SHP77 treated with DMSO at 0.1 percent for 48 hours (cell line): Measurements from ENCODE around the gene SLC22A12.
"Not testable (repeated sequence)": the region's sequence is repeated elsewhere in the genome, so short reads cannot be mapped to it uniquely, and the experiment has no call there.

Experiments
- DNase-seq: peaks from one replicate; lab custom pipeline; 2025; lab: John Stamatoyannopoulos, UW

Gene SLC22A12

DNA sequence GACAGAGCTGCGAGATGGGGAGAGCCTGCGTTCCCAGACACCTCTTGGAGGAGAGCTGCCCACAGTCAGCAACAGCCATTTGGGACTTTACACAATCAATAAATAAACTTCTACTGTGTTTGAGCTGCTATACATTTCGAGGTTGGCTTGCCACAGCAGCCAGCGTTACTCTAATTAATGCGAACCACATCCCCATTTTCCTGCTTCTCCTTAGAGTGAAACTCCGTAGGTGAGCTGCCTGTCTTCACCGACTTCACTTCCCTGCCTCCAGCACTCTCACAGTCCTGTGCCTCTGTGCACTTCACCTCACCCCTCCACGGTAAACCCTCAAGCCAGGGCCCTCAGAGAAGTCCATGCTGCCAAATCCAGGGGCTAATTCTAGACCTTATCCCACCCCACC, 5.9 kb upstream of the SLC22A12 start:
- DNase-seq: no peak

DNA sequence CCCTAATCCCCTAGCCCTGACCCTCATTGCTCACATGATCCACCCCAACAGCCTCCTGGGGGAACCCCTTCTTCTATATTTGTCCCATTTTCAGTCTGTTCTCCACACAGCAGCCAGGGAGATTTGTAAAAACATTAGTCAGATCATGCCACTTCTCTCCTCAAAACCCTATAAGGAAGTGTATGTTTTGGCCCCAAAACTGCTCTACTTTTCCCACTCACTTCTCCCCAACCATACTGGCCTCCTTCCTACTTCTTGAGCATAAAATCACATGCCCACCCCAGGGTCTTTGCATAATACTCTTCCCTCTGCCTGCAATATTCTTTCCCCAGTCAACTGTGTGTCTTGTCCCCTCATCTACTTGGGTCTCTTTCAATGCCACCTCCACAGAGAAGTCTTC, 4.7 kb upstream of the SLC22A12 start:
- no peak for DNase-seq

DNA sequence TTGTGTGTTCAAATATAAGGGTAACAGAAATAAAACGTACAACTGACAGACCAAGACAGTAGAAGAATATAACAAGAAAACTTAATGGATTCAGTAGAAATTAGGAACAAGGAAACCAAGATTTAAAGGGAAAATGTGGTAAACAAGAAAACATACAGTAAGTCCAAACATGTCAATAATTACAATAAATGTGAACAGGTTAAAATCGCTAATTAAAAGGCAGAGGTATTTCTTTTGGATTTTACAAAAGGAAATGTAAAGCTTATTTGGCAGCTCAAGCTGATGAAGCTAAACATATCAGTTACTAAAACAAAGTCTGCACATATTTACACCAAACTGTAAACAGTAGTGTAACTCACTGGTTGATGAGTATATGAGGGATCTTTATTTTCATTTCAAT, 2.3 kb upstream of the SLC22A12 start:
- no peak for DNase-seq

DNA sequence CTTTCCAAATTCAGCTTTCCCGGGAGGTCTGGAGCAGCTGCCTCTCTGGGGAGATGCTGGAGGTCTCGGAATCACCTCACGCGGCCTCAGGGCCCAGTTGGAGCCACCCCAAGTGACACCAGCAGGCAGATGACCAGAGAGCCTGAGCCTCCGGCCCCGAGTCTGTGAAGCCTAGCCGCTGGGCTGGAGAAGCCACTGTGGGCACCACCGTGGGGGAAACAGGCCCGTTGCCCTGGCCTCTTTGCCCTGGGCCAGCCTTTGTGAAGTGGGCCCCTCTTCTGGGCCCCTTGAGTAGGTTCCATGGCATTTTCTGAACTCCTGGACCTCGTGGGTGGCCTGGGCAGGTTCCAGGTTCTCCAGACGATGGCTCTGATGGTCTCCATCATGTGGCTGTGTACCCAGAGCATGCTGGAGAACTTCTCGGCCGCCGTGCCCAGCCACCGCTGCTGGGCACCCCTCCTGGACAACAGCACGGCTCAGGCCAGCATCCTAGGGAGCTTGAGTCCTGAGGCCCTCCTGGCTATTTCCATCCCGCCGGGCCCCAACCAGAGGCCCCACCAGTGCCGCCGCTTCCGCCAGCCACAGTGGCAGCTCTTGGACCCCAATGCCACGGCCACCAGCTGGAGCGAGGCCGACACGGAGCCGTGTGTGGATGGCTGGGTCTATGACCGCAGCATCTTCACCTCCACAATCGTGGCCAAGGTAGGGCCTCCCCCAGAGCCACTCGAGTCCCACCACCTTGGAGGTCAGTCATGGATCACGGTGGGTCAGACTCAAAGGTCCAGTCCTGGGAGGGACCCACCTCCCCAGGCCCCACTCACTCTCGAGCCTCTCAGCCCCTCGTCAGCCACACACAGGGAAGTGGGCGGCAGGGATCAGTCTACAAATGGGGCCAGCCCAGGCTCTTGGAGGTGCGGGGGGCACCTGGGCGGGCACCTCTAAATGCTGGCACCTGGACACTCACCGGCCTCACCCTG, 525 bp downstream of the SLC22A12 start:
- no peak for DNase-seq

DNA sequence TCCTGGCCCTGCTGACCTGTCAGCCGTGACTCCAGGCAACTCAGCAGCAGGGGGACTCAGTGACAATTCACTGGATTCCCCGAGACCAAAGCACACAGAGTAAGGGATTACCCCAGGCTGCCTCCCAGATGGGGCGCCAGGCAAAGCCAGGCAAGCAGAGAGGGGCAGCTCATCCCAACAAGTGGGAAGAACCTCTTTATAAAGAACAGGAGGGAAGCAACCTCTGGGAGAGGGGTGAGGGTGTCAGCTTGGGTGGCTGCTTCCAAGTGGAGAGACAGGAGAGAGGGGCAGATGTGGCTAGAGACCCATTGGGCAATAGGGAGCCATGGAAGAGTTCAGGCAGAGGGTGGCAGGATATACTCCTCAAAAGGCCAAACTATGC, 1.2 kb downstream of the SLC22A12 start:
- DNase-seq: no peak

DNA sequence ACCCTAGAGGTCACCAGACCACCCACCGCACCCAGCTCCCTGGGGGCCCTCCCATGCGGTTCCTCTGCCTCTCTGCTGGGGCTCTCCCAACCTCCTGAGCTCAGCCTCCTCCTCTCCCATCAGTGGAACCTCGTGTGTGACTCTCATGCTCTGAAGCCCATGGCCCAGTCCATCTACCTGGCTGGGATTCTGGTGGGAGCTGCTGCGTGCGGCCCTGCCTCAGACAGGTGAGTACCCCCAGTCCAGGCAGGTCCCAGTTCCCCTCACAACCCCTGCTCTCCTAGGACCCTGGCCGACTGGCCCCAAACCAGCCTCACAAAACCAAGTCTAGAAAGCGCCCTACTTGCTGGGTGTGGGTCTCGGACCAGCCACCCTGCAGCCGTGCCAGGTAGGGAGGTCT, 1.6 kb downstream of the SLC22A12 start:
- DNase-seq: no peak

DNA sequence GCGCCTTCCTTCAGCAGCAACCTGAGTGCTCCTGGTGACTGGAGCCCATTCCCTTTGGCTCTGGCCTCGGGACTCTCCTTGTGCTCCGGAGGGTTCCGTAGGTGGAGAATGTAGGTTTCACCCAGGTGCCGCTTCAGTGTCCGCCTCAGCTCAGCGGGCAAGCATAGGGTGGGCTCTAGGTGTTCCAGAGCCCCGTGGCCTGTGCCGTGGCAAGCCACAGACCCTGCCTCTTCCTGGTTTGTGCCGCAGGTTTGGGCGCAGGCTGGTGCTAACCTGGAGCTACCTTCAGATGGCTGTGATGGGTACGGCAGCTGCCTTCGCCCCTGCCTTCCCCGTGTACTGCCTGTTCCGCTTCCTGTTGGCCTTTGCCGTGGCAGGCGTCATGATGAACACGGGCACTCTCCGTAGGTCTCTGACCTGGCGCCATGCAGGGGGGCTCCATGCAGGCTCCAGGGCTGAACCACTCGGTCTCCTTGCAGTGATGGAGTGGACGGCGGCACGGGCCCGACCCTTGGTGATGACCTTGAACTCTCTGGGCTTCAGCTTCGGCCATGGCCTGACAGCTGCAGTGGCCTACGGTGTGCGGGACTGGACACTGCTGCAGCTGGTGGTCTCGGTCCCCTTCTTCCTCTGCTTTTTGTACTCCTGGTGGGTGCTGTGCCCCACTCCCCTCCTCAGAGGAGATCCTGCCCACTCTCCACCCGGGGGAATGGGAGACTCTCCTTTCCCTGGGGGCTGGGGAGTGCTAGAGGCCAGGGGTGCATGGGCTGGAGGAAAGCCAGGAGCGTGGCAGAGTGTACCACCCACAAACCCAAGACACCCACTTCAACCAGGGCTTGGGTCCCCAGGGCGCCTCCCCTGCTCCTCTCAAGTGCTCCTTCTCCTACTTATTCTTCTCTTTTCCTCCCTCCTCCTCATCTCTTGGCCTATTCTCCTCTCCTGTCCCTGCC, 2.4 kb downstream of the SLC22A12 start:
- DNase-seq: no peak

DNA sequence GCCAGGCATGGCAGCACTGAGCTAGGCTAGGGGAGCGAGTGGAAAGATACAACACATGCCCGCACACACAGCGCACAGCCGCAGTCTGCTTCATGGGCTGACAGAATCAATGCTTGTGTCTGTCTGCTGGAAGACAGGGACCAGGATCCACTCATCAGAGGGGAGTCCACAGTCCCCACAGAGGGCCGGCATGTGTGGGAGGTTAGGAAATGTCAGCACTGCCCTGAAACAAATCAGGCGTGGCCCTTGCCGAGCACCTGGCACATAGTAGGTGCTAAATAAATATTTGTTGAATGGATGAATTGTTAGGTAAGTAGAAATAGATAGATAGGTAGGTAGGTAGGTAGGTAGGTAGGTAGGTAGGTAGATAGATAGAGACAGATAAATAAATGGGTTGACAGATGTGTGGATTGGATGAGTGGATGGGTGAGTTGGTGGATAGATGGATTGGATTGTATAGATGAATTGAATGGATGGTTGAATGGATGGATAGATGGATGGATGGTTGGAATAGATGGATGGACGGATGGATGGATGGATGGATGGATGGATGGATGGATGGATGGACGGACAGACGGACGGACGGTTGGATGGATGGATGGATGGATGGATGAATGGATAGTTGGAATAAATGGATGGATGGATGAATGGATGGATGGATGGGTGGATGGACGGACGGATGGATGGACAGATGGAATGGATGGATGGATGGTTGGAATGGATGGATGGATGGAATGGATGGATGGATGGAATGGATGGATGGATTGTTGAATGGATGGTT, 3.3 kb downstream of the SLC22A12 start:
- DNase-seq: no peak

DNA sequence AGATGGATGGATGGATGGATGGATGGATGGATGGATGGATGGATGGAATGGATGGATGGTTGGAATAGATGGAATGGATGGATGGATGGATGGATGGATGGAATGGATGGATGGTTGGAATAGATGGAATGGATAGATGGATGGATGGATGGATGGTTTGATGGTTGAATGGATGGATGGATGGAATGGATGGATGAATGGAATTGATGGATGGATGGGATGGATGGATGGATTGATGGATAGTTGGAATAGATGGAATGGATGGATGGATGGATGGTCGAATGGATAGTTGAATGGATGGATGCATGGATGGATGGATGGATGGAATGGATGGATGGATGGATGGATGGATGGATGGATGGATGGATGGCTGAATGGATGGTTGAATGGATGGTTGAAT, 4.9 kb downstream of the SLC22A12 start:
- not testable (repeated sequence) for DNase-seq

DNA sequence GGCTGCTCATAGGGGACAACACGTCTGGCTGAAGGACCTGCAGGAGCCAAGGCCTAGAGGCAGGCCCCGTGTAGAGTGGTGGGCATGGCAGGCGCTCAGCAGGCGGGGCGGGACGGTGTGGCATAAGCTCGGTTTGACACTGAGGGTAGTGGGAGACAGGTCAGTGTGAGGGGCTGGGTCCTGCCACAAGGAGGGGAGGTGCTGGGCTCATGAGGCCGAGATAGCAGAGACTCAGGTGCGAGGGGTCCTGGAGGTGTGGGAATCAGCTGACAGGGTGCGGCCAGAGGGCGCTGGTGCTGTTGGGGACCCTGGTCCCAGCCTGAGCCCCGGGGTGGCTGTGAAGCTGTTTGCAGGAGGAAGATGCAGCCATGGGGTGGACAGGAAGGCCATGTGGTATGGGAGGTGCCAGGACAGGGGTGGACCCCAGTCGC, 6.7 kb downstream of the SLC22A12 start:
- no peak for DNase-seq

DNA sequence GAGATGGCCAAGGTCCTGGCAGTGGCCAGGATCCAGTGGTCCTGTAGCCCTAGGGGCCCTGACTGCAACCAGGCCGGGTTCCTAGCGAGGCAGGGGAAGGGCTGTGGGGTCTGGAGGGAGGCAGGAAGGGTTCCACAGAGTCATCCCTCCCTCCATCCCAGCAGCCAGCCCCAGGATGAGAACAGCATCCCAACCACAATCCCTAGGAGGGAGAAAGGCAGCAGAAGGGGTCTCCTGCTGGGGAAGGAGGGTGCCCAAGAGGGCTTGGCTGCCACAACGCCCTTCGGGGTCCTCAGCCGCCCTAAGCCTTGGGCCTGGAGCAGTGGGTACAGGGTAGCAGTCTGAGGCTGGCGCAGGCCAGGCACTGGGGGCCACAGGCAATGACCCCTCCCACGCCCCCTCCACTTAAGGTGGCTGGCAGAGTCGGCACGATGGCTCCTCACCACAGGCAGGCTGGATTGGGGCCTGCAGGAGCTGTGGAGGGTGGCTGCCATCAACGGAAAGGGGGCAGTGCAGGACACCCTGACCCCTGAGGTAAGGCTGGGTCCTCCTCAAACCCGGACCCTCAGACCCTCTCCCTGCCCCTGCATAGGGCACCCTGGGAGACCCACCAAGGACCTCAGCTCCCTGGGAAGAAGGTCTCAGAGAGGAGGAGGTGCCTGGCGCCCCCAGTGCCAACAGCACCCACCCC, 7.2 kb downstream of the SLC22A12 start:
- DNase-seq: no peak

DNA sequence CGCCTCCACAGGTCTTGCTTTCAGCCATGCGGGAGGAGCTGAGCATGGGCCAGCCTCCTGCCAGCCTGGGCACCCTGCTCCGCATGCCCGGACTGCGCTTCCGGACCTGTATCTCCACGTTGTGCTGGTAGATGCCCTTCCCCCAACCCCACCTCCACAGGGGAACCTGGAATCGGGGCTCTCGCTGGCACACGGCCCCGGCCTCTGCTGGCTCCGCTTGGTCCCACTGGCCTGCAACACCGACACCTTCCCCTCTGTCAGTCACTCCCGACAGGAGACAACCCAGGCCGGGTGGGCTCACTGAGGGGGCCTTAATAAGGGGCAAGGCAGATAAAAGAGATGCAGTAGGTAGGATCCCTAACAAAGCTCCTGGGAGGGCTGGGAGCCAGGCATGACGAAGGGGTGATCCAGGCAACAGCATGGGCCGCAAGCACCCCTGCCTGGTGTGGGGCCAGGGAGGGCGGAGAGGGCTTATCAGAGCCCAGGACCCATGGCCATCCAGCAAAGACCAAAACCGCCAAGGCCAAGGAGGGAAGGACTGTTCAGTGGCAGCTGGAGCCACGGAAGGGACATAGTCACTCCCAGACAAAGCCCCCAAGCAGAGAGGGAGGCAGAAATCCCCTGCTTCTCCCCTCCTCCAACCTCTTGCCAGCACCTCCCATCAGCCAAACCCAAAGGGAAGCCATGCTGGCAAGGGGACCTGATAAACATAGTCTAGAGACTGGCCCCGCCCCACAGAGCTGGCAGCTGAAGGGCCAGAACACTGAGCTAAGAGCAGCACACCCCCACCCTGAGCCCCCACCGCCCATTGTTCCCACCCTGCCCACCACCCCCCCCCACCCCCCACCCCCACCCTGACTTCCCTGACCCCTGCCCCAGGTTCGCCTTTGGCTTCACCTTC, 8.0 kb downstream of the SLC22A12 start:
- DNase-seq: no peak

DNA sequence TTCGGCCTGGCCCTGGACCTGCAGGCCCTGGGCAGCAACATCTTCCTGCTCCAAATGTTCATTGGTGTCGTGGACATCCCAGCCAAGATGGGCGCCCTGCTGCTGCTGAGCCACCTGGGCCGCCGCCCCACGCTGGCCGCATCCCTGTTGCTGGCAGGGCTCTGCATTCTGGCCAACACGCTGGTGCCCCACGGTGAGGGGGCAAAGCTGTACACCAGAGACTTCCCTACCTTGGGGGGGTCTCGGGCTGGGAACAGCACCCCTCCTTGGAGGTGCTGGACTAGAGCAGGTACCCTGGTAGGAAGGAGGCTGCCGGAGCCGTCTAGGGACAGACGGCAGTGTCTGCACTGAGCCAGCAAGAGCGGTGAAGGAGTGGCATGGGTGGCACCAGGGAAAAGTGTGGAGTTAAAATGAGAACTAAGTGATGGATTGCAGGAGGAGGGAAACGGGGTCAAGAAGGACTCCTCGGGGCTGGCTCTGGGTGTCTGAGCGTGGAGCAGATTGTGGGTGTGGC, 8.7 kb downstream of the SLC22A12 start:
- DNase-seq: no peak

DNA sequence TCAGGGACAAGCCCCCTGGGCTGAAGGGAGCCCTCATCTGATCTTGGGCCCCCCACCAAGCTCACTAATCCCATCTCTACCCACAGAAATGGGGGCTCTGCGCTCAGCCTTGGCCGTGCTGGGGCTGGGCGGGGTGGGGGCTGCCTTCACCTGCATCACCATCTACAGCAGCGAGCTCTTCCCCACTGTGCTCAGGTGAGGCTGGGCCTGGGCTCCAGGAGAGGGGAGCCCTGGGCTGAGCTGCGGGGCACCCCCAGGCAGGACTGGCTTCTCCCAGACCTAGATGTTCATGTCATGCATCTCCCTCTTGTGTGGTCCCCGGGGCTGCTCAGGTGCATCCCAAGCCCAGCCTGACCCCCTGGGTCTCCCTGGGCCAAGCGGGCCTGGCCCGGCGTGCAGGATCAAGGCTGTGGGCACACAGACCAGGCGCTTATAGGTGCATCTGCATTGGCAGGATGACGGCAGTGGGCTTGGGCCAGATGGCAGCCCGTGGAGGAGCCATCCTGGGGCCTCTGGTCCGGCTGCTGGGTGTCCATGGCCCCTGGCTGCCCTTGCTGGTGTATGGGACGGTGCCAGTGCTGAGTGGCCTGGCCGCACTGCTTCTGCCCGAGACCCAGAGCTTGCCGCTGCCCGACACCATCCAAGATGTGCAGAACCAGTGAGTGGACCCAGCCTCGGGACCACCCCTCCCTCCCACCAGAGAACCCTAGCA, 9.4 kb downstream of the SLC22A12 start:
- no peak for DNase-seq

DNA sequence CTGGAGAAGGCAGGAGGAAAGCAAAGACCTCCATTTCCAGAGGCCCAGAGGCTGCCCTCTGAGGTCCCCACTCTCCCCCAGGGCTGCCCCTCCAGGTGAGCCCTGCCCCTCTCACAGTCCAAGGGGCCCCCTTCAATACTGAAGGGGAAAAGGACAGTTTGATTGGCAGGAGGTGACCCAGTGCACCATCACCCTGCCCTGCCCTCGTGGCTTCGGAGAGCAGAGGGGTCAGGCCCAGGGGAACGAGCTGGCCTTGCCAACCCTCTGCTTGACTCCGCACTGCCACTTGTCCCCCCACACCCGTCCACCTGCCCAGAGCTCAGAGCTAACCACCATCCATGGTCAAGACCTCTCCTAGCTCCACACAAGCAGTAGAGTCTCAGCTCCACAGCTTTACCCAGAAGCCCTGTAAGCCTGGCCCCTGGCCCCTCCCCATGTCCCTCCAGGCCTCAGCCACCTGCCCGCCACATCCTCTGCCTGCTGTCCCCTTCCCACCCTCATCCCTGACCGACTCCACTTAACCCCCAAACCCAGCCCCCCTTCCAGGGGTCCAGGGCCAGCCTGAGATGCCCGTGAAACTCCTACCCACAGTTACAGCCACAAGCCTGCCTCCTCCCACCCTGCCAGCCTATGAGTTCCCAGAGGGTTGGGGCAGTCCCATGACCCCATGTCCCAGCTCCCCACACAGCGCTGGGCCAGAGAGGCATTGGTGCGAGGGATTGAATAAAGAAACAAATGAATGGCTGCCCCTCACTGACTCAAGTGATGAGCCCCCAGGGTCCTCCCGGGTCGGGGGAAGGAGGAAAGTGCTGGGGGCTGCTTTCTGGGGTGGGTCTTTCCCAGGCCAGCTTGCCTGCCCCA, 10.8 kb downstream of the SLC22A12 start:
- DNase-seq: no peak

DNA sequence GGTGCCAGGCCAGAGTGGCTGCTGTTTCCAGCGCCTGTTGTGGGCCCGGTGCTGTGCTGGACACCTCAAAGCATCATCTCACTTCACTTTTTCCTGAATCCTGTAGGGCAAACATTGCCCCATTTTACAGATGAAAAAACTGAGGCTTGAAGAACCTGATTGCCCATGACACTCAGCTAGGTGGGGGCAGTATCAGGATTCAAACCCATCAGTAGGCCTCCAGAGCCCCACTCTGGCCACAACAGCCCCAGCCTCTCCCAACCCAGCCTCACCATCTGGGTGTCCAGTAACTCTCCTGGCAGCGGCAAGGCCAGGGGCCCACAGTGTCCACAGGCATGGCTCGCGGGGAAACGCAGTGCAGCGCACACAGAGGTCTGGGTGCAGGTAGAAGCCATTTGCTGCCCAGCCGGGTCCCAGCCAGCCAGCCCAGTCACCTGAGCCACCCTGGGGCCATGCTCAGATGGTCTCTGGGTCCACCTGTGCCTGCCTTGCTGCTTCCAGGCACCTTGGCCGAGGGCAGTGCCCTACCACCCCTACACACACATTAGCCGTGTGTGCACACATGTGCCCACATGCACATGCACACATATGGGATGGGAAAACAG, 11.5 kb downstream of the SLC22A12 start:
- DNase-seq: no peak

DNA sequence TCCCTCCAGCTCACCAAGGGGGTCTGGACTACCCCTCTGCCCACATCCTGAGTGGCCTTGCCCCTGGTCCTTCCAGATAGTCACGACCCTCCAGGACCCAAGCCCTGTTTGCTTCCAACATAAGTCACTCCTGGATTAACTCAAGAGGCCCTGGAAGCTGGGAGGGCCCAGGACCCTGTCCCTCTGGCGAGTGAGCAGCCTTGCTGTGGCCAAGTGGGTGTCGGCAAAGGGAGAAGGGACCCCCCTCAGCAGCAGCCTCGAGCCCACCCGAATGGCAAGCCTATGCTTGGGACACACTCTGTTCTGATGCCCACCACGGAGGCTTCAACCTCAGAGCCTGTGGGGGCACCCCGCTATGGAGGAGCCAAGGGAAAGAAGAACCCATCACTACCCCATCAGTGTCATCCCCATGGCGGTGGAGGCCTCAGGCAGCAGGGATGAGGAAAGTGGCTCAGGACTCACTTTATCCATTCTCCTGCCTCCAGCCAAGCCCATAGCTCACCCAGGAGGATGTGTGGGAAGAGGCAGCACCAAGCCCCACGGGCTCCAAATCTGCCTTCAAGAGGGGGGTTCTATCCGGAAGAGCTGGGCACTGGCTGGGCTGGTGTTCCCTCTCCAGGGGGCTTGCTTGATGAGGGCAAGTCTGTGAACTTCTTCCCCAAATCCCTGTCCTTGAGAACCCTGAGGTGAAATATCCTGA, 12.5 kb downstream of the SLC22A12 start:
- no peak for DNase-seq
